Liver (tissue), 9 donors: Measurements from ENCODE around the gene LAMA1. TPM values are rescaled to one million over a fixed set of nuclear protein-coding genes. Genes with fewer than 3 reads are reported as not detected.

Experiments used
- DNase-seq: peaks from one replicate; pipeline ENCODE4 v3.0.0-alpha.2; 2017; ENCODE audit warnings: low spot score
- H3K27ac ChIP-seq, 2 donors: one replicate each; pipeline ENCODE4 v1.7.0; 2013; ENCODE audit warnings: inconsistent platforms in 2 of 2, low read length in 2 of 2, control low read depth in 1 of 2, low read depth in 1 of 2, mild to moderate bottlenecking in 1 of 2
- H3K27me3 ChIP-seq, 4 donors: one replicate each; pipeline versions ENCODE4 v1.6.1 to v1.7.0; 2013; ENCODE audit warnings: low read length in 3 of 4, inconsistent platforms in 1 of 4, mild to moderate bottlenecking in 1 of 4, moderate library complexity in 1 of 4; ENCODE audit not compliant: control insufficient read depth in 4 of 4, insufficient read depth in 4 of 4
- H3K36me3 ChIP-seq, 4 donors: one replicate each; pipeline versions ENCODE4 v1.6.1 to v1.7.0; 2013; ENCODE audit warnings: low read length in 3 of 4, mild to moderate bottlenecking in 3 of 4, low read depth in 1 of 4, moderate library complexity in 1 of 4; ENCODE audit not compliant: control insufficient read depth in 4 of 4, insufficient read depth in 3 of 4
- H3K4me1 ChIP-seq, 4 donors: one replicate each; pipeline versions ENCODE4 v1.6.1 to v1.7.0; 2013; ENCODE audit warnings: low read length in 3 of 4, mild to moderate bottlenecking in 3 of 4, moderate library complexity in 1 of 4; ENCODE audit not compliant: control insufficient read depth in 4 of 4, insufficient read depth in 4 of 4
- H3K4me3 ChIP-seq, 3 donors: one replicate each; pipeline versions ENCODE4 v1.6.1 to v1.7.0; 2013; ENCODE audit warnings: low read length in 3 of 3, control low read depth in 1 of 3, low read depth in 1 of 3, mild to moderate bottlenecking in 1 of 3
- H3K9ac ChIP-seq, 2 donors: one replicate each; pipeline ENCODE4 v1.7.0; 2013; ENCODE audit warnings: low read length in 2 of 2, mild to moderate bottlenecking in 2 of 2, moderate library complexity in 2 of 2, control low read depth in 1 of 2, low read depth in 1 of 2
- H3K9me3 ChIP-seq, 4 donors: one replicate each; pipeline versions ENCODE4 v1.6.1 to v1.7.0; 2013; ENCODE audit warnings: low read length in 3 of 4; ENCODE audit not compliant: control insufficient read depth in 4 of 4
- ATF3 ChIP-seq: IDR thresholded peaks from 2 replicates; pipeline ENCODE4 v1.6.1; 2016; ENCODE audit warnings: antibody characterized with exemption
- CTCF ChIP-seq: fragments of 150-350 bp; IDR thresholded peaks from 2 replicates; pipeline ENCODE4 v1.5.1; 2017; ENCODE audit warnings: improper control_type of control experiment, low read depth, low read length; ENCODE audit not compliant: missing input control
- EGR1 ChIP-seq, 2 donors: IDR thresholded peaks; 2 replicates each; pipeline ENCODE4 v1.6.1; 2016 to 2018; ENCODE audit warnings: antibody characterized with exemption in 2 of 2, low read depth in 2 of 2
- FOXA1 ChIP-seq: IDR thresholded peaks from 2 replicates; pipeline ENCODE4 v1.6.1; 2016; ENCODE audit warnings: antibody characterized with exemption
- FOXA2 ChIP-seq: IDR thresholded peaks from 2 replicates; pipeline ENCODE4 v1.6.1; 2016; ENCODE audit warnings: antibody characterized with exemption
- GABPA ChIP-seq, 2 donors: IDR thresholded peaks in 1 of 2; conservative IDR thresholded peaks in 1 of 2; 2 replicates each; pipeline ENCODE4 v1.6.1; 2016; ENCODE audit warnings: antibody characterized with exemption in 2 of 2, mild to moderate bottlenecking in 1 of 2, moderate library complexity in 1 of 2
- HNF4A ChIP-seq, 2 donors: conservative IDR thresholded peaks; 2 replicates each; pipeline ENCODE4 v1.6.1; 2016; ENCODE audit warnings: antibody characterized with exemption in 2 of 2, mild to moderate bottlenecking in 2 of 2
- NR2F2 ChIP-seq: IDR thresholded peaks from 2 replicates; pipeline ENCODE4 v1.6.1; 2016; ENCODE audit warnings: antibody characterized with exemption
- RAD21 ChIP-seq, 2 donors: IDR thresholded peaks; 2 replicates each; pipeline ENCODE4 v1.6.1; 2016; ENCODE audit warnings: antibody characterized with exemption in 2 of 2, mild to moderate bottlenecking in 2 of 2
- REST ChIP-seq: IDR thresholded peaks from 2 replicates; pipeline ENCODE4 v1.6.1; 2016; ENCODE audit warnings: antibody characterized with exemption, mild to moderate bottlenecking
- YY1 ChIP-seq: IDR thresholded peaks from 2 replicates; pipeline ENCODE4 v1.6.1; 2016; ENCODE audit warnings: antibody characterized with exemption, mild to moderate bottlenecking
- WGBS: extraction: QIAGEN DNeasy Blood & Tissue Kit; methylation state at CpG from one replicate; pipeline ENCODE4 v1.1.7; 2013; 5-methylcytosine and 5-hydroxymethylcytosine counted together
- polyA plus RNA-seq, 2 donors: library from polyadenylated mRNA; stranded (reverse) in 1 of 2; unstranded in 1 of 2; fragments of 200-250 nt in 1 of 2; fragments of >200 nt in 1 of 2; fragmentation: Nextera tagmentation in 1 of 2; extraction: Ambion mirVana in 1 of 2; gene quantifications; one replicate each; pipeline versions ENCODE4 v1.2.1 to v1.2.3, GENCODE V29; 2013 to 2015
- total RNA-seq, 2 donors: library from RNA; depleted of rRNA; stranded (reverse); fragments of >200 nt; gene quantifications; one replicate each; pipeline ENCODE4 v1.2.3, GENCODE V29; 2014
- donor health status: healthy.
- donor health status: healthy.
- donor health status: healthy.
- donor health status: healthy.
- donor health status: healthy.

LAMA1 gene
- total and polyA plus RNA-seq, 4 donors: 0.05 to 0.67 (median 0.43) TPM

- TF ChIP-seq CTCF (no peak), FOXA2 (no peak), GABPA (IDR thresholded peaks at IDR 0.05 in 1 of 2, conservative IDR thresholded peaks at IDR 0.05 in 1 of 2) (no peak), ATF3 (no peak), REST (no peak), EGR1 (IDR thresholded peaks at IDR 0.05; ENCODE audit: low read depth in 2 of 2) (no peak), HNF4A (conservative IDR thresholded peaks at IDR 0.05) (no peak), YY1 (no peak)
- WGBS: 43% methylated on average over 3 of the region's 3 CpGs
Observed at GRCh38 chr18:7002107-7002506, 115.5 kb downstream of the LAMA1 start.

GRCh38 chr18:7000484-7001096 is 117.0 kb downstream of the LAMA1 start:
- Histone ChIP-seq H3K27ac (no peak overlapping the region), H3K36me3 (no peaks in the 10 kb centered on the region), H3K4me1 (no peaks in the 10 kb centered on the region), H3K9me3 (no peaks in the 10 kb centered on the region), H3K4me3 (no peak overlapping the region), H3K27me3 (peaks cover 0 to 3% (median 0%) of the 10 kb centered on the region in 4 donors), H3K9ac (no peak overlapping the region)
- WGBS: 29% methylated on average over 9 of the region's 9 CpGs
- TF ChIP-seq FOXA1: no peak
- TF ChIP-seq RAD21 (IDR thresholded peaks at IDR 0.05): peak; percentile 47 to 60
- no peak for TF ChIP-seq NR2F2
- peak; percentile 23 for TF ChIP-seq CTCF
- no peak for DNase-seq

More at GRCh38 chr18:7002107-7002506, 115.5 kb downstream of the LAMA1 start:
- Histone ChIP-seq H3K9ac (no peak overlapping the region), H3K36me3 (no peaks in the 10 kb centered on the region), H3K27me3 (peaks cover 0 to 3% (median 0%) of the 10 kb centered on the region in 4 donors), H3K9me3 (no peaks in the 10 kb centered on the region), H3K4me1 (no peaks in the 10 kb centered on the region), H3K4me3 (no peak overlapping the region), H3K27ac (no peak overlapping the region)
- DNase-seq: no peak
